GM18868 (cell line): Measurements from ENCODE around the gene KLK10.
"Not testable (repeated sequence)": the region's sequence is repeated elsewhere in the genome, so short reads cannot be mapped to it uniquely, and the experiment has no call there.

Experiments used
- ATAC-seq: cut with Tn5 transposase; IDR thresholded peaks from one replicate; pipeline ENCODE4 v1.9.1; 2021; ENCODE audit warnings: mild to moderate bottlenecking, moderate library complexity; ENCODE audit not compliant: unreplicated experiment

Gene KLK10

DNA sequence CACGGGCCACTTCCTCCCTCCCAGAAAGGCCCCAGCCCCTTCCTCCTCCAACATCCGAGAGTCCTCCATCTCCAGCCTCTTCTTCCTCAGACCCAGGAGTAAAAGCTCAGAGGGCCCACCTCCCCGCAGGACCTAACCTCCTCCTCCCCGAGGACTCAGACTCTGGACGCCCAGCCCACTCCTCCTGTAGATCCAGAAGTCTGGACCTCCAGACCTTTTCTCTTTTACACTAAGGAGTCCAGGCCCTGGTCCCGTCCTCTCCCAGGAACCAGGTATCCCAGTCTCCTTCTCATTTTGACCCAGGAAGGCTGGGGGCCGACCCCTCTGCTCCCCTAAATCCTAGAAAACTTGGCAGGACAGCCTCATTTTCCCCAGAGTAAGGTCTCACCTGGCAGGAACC, 16.2 kb downstream of the KLK10 start:
- no peak for ATAC-seq

DNA sequence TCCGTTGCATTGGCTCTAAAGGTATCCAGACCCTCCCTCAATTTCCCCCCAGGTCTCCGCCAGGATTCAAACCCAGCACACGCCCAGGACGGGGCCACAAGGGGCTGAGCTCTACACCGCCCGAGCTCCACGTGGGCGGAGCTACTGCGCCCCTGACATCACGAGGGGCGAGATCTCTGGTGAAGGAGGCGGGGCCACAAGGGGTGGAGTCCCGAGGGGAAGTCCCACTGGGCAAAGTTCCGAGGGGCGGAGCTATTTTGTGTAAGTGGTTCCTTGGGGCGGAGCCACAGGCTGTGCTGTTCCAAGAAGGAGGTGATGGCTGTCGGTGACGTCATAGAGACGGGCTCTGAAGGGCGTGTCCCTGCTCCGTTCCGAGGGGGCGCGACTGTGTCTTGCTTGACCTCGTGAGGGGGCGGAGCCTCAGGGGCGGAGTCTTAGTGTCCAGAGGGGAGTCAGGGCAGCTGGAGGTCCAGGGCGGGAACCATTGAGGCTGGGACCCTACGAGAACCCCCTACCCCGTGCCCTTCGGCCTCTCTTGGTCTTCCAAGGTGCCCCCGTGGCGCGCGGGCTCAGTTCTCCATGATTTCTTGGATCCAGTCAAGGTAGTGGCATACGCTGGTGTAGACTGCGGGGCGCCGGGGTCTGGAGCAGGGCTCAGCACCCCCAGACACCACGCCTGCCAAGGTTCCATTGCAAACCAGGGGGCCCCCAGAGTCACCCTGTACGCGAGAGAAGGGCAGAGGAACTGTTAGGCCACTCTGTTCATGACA, 16.8 kb downstream of the KLK10 start:
- no peak for ATAC-seq

DNA sequence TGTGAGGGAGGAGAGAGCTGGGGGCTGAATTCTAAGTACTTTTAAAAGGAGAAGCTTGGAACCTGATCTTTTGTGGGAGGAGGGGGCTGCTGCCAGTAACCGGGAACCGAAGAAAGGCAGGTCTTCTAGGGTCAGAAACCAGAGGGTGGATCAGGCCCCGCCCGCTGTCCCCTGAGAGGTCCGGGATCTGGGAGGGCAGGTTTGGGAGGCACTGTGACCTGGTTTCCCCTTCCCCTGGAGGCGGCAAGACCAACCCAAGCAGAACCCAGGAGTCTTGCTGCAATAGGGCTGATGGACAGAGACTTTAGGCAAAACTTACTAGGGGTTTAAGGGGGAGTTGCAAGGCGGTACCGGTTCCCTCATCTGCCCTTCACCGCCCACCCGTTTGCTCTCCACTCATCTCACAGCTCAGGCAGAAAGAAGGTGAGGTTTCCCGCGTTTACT, 17.4 kb downstream of the KLK10 start:
- no peak for ATAC-seq

DNA sequence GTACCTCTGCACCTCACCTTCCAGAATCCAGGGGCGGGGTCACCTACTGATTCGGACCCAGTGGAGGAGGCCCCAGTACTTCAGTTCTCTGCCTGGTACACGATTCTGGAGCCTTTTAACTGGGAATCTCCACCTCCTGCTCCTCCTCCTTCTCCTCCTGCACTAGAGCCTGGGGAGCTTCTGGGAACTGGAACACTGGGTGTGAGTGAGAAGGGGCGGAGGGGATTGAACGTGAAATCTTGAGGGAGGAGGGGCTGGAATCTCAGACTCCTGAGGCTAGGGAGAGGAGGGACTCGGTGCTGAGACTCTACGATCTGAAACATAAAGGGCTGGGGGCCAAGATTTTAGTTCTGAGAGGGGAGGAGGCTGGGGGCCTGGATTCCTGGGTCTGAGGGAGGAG, 18.0 kb downstream of the KLK10 start, which contains the start of gene KLK8:
Gene KLK8, minus strand, starts transcription at position 90 of the 400 bp plus-strand sequence. CDS start 437 bp downstream, outside the sequence.
- no peak for ATAC-seq

DNA sequence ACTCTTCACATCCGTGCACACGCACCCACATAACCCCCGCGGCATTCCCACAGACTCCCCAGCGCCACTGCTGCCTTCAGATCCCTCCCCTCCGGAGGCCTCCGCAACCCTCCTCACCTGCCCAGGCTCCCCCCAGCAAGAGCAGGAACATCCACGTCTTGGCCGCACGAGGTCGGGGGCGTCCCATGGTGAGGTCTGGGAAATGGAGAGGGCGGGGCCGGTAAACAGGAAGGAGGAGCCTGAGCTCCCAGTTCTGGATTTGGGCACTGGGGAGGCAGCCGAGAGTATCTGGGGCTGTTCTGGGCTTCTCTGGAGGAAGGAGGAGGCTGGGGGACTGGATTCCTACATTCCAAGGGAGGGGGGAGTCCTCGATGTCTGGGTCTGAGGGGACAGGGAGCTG, 18.5 kb downstream of the KLK10 start:
- ATAC-seq = no peak

DNA sequence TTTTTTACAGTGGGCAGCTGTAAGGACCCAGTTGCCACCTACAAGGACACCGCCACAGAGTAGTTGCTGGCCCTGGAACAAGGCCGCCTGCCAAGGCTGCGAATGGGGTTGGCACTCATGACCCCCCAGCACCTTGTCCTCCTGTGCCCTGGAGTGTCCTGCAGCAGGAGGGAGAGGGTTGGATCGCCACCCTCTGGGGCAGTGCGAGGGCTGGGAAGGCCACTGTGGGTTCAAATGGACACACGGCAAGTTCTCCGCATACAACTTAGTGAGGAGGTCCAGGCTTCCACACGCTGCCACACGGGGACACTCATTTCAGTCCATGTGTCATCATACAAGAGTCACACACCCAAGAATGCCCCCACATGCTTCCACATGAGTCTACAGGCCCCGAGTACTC, 19.1 kb downstream of the KLK10 start:
- ATAC-seq = no peak

DNA sequence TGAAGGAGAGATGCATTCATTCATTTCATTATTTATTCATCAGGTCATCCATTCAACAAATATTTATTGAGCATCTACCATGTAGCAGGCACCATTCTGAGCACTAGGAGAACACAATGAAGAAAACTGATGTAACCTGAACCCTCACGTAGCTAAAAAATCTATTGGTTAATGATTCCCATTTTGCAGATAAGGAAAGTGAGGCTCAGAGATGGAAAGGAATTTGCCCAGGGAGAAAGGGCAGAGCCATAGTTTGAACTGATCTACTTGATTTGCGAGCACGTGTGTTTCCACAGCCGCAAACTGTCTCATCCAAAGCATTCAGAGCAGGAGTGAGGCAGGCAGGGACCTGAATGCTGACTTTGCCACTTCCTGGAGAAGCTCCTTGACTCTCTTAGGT, 20.8 kb downstream of the KLK10 start:
- no peak for ATAC-seq

DNA sequence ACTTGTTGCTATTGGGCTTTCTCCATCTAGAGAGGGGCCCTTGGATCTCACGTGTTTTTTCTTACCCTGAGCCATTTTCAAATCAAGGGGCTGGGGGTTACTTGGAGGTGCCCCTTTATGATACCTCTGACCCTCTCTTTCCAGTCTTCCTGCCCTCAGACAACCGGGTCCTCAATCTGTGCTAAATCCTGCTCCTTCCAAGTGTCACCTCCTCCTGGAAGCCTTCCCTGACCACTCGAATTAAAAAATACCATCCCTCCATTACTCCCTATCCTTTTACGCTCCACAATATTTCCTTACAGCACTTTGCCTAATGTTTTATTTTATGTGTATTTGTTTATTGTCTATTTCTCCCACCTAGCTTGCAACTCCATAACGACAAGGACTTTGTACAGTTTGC, 21.4 kb downstream of the KLK10 start:
- ATAC-seq = no peak

DNA sequence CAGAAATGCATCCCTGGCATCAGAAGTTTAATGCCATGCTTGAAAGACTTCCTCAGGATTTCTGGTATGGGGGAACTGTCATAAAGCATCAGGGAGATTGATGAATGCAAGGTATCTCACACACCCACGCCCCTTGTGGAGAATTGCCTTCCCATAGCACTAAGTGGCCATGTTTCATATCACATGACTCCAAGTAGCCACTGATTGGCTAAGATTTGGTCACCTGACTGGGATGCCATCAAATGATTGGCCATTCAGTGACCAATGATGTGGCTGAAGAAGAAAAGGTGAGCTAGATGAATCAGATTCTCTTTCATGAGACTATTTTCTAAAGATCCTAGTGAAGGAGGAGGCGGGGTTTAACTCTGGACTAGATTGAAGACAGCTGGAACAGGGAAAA, 25.4 kb downstream of the KLK10 start:
- ATAC-seq = no peak

DNA sequence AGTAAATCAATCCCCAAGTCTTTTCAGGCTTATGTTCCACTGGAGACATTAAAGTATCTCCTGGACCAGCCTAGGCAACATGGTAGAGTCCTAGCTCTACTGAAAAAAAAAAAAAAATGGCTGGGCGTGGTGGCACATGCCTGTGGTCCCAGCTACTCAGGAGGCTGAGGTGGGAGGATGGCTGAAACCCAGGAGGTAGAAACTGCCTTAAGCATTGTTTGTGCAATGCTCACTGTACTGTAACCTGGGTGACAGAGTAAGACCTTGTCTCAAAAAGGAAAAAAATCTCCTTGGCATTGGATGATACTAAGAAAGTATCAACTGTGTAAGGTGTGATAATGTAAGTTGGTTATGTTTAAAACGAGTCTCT, 26.9 kb downstream of the KLK10 start:
- ATAC-seq = no peak

DNA sequence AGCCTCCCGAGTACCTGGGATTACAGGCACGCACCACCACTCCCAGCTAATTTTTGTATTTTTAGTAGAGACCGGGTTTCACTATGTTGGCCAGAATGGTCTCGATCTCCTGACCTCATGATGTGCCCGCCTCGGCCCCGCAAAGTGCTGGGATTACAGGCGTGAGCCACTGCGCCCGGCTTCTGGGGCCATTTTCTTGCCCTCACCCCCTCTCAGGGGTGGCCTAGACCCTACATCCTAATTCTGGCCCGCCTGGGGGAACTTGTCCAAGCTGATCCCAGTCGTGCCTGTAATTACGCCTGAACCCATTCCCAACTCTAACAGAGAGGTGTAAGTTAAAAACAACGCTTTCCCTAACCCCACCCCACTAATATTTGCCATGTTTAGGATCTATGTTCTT, 35.1 kb downstream of the KLK10 start:
- ATAC-seq = not testable (repeated sequence)

DNA sequence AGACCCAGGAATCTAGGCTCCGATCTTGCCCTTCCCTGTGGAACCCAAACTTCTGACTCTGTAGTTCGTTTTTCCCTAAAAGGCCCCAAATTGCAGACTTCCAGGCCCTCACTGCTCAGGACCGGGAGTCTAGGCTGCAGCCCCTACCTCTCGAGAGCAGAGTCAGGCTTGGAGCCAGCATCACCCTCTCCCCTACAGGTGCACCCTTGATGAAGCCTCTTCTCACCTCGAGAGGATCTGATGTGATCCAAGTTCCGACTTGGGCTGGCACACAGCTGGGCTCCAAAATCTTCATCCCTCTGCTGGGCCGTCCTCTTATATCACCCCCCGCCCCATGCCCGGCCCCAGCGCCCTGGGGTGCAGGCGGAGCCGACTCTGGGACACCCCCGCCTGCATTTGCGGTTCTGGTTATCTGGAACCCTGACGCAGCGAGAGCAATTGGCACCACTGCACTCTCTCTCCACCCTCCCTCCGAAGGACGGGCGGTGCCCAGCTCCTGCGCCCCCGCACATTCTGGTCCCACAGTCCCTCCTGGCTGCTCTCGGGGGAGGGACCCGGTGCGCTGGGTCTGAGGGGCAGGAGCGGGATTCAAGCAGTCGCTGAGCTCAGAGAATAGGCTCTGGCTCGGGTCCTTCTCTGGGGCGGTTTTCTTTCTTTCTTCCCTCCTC, 35.8 kb downstream of the KLK10 start, which contains the start of gene KLK7:
Gene KLK7, minus strand, starts transcription at position 293 of the 668 bp plus-strand sequence. CDS start 1,518 bp downstream, outside the sequence.
- ATAC-seq = no peak

DNA sequence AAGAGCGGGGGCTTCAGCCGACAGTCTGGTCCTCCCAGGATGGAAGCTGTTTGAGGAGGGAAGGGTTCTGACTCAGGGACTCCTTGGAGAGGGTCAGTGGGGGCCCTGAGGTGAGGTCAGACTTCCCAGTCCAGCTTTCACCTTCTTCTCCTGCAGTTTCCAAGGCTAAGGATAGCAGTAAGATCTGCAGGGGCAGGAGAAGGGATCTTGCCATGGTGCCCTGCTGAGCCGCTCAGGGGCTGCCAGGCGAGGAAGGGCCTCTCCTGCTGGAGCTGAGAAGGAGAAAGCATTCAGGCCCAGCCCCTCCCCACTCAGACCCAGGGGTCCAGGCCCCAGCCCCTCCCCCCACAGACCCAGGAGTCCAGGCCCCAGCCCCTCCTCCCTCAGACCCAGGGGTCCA, 37.3 kb downstream of the KLK10 start:
- ATAC-seq = no peak

DNA sequence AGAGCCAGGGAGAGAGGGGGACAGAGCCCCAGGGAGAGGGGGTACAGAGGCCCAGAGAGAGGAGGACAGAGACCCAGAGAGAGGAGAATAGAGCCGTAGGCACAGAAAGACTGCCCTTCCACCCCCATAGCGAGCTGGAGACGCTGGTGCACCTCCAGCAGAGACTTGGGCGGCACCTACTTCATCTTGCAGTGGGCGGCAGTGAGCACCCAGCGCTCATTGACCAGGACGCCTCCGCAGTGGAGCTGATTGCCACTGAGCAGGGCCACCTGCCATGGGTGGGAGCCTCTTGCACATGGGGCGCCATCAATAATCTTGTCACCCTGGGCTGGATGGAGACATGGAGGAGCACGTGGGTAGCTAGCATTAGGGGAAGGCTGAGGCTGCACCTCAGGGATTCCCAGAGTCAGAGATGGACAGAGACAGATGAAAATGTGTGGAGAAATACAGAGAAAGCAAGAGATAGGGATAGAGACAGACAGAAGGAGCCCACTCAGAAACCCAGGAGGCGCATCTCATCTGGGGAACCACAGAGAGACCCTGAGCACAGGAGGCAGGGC, 37.8 kb downstream of the KLK10 start:
- no peak for ATAC-seq

DNA sequence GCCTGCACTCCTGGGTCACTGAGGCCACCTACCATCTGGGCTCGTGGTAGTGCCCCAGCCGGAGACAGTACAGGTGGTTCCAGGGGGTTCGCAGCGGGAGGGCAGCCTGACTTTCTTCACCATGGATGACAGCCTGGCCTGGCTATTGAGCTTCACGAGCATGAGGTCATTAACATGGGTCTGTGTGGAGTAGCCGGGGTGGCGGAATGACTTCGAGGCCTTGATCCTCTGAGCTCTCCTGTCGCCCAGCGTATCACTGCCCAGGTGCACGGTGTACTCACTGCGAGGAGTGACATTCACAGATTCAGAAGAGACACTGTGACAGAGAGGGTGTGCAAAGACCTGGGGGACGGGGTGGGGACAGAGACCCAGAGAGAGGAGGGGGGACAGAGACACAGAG, 39.3 kb downstream of the KLK10 start:
- ATAC-seq = no peak

DNA sequence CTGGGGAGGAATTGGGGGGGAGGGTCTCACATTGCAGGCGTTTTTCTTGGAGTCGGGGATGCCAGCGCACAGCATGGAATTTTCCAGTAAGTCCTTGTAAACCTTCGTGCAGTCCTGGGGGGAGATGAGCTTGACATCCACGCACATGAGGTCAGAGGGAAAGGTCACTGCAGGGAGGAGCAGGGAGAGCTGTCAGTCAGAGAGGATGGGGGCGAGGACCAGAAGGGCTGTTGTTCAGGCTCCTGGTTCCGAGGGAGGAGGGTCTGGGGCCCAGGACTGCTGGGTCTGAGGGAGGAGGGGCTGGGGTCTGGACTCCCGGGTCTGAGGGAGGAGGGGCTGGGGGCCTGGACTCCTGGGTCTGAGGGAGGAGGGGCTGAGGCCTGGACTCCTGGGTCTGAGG, 39.8 kb downstream of the KLK10 start:
- no peak for ATAC-seq

DNA sequence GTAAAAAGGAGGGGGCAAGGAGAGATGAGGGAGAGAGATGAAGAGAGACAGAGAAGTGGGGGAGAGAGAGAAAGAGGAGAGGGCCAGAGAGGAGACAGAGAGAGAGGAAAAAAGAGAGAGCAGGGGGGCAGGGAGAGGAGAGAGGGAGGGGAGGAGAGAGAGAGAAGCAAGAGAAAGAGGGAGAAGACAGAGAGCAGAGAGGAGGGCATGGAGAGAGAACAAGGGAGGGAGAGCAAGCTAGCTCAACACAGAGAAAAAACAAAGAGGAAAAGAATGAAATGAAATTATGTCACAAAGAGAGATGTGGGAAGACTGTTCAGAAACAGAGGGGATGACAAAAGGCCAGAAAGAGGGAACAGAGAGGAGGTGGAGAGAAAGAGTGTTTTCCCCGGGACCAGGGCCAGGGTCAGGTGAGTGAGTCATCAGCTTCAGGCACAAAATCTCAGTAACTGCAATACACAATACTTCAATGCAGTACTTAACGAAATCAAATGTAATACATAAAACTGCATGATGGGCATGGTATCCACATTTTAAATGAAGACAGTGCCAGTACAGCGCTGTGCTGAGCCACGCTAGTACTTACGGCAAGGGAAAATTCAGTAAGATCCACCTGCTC, 40.6 kb downstream of the KLK10 start:
- ATAC-seq = no peak

DNA sequence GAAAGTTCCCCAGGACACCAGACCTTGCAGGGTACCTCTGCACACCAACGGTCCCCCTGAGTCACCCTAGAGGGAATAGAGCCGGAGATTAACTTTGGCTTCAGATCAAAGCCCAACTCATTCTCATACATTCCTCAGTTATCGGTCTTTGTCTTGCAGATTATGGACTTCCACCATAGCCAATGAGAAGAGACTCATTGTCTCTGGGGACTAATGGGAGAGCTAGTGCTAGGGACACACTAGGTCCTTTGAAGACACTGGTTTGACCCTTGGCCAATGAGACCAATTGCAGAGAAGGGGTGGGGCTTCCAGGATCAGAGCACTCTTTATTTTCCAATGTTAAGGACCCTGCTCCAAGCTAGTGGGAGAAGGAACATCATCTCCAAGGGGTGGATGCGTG, 41.9 kb downstream of the KLK10 start:
- ATAC-seq = no peak

DNA sequence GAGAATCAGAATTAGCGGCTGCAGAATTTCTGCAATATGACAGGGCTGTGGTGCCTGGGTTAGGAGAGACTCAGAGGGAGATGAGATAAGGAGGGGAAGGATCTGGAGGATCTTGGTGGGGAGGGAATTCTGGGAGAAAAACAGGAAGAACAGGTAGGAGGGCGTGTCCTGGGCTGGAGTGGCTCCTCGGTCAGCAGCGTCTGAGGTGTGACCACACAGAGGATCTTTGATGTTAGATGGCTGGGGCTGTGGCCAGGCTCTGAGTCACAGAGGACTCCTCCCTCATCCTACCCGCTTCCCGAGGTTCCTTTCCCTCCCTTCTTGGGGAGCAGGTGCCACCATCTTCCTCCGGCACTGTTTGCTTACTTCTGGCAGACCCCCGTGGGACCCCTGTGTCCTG, 43.7 kb downstream of the KLK10 start:
- no peak for ATAC-seq

DNA sequence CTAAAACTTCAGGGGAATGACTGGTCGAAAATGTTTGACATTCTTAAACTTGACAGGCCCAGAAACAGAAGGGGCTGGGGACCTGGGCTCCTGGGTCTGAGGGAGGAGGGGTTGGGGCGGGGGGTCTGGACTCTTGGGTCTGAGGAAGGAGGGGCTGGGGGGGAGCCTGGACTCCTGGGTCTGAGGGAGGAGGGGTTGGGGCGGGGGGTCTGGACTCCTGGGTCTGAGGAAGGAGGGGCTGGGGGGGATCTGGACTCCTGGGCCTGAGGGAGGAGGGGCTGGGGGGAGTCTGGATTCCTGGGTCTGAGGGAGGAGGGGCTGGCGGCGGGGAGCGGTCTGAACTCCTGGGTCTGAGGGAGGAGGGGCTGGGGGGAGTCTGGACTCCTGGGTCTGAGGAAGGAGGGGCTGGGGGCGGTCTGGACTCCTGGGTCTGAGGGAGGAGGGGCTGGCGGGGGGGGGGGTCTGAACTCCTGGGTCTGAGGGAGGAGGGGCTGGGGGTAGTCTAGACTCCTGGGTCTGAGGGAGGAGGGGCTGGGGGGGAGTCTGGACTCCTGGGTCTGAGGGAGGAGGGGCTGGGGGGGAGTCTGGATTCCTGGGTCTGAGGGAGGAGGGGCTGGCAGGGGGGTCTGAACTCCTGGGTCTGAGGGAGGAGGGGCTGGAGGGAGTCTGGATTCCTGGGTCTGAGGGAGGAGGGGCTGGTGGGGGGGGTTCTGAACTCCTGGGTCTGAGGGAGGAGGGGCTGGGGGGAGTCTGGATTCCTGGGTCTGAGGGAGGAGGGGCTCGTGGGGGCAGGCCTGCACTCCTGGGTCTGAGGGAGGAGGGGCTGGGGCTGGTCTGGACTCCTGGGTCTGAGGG, 44.6 kb downstream of the KLK10 start:
- no peak for ATAC-seq
